GM21390 (cell line): Measurements from ENCODE around the gene MMP7.
"Not testable (repeated sequence)": the region's sequence is repeated elsewhere in the genome, so short reads cannot be mapped to it uniquely, and the experiment has no call there.

Experiments used
- ATAC-seq: cut with Tn5 transposase; IDR thresholded peaks from one replicate; pipeline ENCODE4 v1.9.1; 2021; ENCODE audit not compliant: unreplicated experiment

Gene MMP7

DNA sequence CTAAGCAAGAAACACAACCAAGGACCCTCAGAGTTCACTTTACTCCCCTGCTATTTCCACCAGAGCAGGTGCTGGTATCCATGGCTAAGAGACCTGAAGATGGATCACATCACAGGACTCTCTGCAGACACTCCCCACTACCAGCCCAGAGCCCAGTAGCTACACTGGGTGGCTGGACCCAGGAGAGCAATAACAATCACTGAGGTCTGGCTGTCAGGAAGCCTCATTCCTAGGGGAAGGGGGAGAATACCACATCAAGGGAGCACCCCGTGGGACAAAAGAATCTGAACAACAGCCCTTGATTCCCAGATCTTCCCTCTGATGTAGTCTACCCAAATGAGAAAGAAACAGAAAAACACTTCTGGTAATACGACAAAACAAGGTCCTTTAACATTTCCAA, 9.0 kb upstream of the MMP7 start:
- ATAC-seq, result no peak

DNA sequence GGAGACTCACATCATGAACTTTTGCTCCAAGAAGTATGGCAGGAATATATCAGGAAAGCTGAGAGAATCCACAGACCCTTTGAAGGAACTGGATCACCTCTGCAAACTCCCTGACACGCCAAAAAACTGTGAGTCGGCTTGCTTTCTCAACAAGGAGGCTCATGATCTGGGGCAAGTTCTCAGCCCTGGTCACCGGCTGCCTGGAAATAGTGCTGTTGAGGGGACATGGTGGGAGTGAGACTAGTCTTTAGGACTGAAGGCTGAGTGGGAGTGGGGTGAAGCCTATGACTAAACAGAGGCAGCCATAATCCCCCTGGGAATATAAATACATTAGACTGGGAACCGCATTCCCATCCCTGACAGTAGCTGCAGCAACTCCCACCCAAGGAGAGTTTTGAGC, 8.4 kb upstream of the MMP7 start:
- no peak for ATAC-seq

DNA sequence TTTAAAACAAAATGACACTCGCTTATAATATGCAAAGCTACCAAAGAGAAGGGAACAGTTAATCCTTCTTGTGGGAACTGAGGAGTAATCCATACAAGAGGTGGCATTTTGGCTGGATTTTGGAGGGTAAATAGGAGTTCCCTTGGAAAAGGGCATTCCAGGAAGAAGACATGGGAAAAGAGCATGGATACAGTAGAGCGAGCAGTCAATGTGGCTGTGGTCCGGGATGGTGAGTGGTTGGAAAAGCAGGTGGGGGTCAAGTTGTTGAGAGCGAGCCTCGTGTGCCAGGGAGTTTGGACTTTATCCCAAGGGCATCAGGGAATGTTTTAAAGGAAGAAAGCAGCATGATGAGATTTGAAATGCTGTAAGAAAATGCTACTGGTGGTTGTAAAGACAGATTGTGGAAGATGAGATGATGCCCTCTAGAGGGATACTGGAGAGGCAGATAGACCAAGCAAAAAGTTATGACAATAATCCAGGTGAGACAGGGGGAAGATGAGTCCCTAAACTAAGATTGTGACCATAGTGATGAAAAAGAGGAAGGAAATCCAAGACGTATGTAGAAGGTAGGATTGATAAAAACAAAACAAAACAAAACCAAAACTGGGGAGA, 3.8 kb upstream of the MMP7 start:
- ATAC-seq, result no peak

DNA sequence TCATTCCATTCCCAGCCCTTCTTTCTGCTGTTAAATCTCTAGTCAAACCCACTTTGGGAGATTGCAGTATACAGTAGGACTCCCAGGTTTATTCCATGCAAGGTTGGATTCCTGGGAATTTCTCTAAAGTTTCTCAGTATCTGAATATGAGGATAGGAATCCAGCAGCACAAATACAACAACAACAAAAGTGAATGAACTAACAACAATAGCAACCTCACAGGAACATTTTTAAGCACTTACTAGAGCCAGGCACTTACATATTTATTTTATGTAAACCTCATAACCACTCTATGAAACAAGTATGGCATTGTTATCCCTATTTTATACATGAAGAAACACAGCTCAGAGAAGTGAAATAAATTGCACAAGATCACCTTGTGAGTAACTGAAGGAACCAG, 1.9 kb downstream of the MMP7 start:
- no peak for ATAC-seq

DNA sequence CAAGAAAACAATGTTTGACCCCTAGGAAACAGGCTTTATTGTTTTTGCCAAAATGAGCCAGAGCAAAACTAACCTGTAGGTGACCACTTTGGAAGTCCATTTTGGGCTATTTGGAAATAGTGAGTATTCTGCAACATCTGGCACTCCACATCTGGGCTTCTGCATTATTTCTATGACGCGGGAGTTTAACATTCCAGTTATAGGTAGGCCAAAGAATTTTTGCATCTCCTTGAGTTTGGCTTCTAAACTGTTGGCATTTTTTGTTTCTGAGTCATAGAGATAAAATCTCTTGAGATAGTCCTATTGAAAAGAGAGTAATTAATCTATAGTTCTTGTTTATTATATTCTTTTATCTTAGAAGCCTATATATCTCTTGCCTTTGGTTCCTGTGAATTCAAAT, 2.9 kb downstream of the MMP7 start:
- ATAC-seq, result no peak

DNA sequence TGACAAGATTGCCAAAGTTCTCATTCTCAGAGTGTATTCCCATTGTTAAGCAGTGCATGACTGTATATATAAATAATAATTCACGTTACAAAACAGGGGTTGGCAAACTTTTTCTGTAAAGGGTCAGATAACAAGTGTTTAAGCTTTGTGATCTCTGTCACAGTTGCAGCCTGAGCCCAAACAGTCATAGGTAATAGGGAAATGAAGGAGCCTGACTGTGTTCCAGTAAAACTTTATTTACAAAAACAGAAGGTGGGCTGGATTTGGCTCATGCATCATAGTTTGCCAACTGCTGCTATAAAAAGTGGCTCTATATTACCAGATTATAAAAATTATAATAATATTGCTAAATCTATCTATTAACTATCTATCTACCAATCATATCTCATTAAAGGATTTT, 3.5 kb downstream of the MMP7 start:
- no peak for ATAC-seq

DNA sequence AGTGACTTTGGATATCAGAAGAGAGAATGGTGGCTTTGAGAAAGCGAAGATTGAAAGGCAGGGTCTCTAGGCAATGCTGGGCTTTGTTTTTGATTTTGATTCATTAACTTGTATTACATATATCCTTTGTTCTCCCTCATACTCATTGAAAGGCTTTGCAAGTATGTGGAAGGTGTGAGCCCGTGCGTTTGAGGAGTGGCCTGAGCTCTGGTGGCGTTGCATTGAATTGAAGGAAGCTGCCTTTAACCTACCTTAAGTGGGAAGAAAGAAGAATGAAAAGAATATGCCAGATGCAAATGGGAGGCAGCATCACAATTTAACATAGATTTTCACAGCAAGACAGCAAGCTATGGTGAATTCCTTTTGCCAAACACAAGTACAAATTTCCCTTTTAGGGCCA, 6.7 kb downstream of the MMP7 start:
- no peak for ATAC-seq

DNA sequence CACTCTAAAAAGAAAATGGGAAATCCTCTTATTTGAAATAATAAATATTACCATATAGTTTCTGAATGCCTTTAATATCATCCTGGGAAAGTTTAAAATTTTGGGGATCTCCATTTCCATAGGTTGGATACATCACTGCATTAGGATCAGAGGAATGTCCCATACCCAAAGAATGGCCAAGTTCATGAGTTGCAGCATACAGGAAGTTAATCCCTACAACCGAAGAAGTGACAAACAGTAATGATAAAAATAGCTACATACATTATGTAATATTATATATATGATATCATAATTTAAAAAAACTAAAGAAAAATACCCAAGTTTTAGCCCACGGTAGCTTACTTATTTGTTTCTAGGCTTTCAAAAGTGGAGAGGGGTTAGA, 7.4 kb downstream of the MMP7 start:
- no peak for ATAC-seq

DNA sequence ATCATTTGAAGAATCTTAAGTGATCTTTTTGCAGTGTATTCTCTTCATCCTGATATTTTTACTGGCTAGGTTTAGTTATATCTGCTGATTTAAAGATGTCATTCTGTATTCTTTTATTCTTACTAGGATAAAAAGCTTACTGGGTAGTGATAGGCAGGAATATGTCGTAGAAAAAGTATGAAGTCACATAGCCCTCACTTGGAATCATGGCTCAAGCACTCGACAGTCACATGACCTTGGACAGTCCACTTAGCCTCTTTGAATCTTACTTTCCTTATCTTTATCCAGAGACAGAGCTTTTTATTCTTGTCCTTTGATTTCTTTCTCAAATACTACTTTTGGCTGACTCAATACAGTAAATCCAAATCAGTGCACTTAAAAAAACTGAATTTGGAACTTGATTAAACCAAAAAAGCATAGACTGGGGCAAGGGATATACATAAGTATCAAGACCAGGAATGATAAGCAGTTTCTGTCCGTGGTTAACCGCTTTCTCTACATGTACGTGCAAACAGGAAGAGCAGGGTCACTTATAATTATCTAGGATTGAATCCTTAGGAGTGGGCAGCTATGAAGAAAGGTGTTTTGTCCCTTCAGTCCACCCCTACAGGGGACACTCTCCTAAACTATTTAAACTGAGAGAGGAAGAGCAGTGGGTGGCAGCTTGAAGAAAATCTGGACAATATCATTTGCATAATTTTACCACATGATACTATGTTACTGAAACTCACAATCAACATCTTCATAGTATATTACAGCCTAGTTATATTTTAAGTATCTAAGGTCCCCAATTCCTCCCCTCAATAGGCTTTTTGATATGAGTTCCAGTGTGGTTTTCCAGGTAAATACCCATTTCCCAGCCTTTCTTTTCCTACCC, 8.0 kb downstream of the MMP7 start:
- ATAC-seq, result peak; percentile 73

DNA sequence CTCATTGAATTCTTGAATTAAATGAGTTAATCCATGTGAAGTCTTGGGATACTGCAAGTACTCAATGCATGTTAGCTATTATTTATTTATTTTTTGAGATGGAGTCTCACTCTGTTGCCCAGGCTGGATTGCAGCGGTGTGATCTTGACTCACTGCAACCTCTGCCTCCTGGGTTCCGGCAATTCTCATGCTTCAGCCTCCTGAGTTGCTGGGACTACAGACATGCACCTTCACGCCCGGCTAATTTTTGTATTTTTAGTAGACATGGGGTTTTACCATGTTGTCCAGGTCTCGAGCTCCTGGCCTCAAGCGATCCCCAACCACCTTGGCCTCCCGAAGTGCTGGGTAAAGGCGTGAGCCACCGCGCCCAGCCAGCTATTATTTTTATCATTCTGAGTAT, 9.4 kb downstream of the MMP7 start:
- no peak for ATAC-seq

DNA sequence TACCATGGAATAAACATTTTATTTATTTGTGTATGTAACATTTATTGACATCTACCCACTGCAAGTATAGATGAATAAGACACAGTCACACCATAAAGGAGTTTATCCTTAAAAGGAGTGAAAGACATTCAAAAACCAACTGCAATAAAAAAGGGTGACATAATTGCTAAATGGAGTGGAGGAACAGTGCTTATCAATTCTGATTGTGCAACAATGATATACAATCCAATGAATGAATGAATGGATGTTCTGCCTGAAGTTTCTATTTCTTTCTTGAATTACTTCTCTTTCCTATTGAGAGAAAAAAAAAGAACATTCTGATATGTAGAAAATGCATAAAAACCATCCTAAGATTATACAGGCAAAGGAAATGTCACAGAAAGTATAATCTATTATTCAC, 10.0 kb downstream of the MMP7 start:
- ATAC-seq, result no peak

DNA sequence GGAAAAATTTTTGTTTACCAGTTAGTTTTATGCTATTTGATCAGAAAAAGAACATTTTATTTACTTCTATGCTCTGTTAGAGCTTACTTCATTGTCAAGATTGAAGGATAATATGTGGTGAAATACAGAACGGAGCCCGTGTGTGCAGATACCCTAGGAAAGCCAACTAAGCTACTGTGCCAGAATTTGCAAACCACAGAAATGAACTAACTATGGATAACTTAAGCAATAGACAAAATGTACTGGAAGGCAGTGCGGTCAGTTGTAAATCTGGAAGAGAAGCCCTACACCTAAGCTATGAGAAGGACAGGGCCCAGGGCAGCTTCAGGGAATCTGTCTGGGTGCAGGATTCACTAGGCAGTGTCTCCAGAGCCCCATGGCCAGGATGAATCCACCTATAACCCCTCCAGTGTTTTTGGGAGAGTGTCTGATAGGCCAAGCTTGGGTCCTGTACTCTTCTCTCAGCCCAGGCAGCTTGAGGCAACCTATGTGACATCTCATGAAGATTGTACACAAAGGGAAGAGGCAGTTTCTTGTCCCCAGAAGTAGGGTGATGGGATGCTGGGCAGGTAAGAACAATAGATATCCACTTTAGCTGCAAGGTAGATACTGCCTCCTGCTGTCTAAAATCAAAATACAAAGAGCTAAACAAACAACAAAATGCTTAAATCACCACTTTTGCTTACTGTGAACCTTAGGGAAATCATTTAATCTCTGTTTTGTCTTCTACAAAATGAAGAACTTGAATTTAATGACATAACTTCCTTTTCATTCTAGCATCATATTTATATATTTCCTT, 12.1 kb downstream of the MMP7 start:
- no peak for ATAC-seq

DNA sequence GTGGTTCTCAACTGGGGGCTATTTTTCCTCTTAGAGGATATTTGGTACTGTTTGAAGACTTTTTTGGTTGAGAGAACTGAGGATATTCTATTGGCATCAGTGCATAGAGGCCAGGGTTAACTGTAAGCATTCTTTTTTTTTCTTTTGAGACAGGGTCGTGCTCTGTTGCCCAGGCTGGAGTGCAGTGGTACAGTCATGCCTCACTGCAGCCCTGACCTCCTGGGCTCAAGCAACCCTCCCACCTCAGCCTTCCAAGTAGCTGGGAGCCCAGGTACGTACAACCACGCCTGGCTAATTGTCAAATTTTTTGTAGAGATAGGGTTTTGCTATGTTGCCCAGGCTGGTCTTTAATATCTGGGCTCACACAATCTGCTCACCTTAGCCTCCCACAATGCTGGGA, 12.9 kb downstream of the MMP7 start:
- no peak for ATAC-seq

DNA sequence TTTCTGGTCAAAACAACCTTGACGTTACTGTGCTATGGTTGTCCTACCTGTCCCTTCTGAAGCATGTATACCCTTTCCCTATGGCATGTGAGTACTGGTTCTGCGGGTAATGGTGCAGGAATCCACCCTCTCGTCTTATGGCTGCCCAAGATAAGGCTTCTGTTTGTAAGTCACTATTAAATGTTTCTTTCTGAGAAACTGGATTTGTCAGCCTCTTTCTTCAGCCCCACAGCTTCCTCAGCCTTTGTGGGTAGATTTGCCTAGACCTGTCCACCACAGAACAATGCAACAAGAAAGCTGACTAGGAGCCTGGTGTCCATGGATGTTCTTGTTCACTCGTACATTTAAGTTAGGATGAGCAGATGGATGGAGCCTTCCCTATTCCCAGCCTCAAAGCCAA, 14.4 kb downstream of the MMP7 start:
- no peak for ATAC-seq

DNA sequence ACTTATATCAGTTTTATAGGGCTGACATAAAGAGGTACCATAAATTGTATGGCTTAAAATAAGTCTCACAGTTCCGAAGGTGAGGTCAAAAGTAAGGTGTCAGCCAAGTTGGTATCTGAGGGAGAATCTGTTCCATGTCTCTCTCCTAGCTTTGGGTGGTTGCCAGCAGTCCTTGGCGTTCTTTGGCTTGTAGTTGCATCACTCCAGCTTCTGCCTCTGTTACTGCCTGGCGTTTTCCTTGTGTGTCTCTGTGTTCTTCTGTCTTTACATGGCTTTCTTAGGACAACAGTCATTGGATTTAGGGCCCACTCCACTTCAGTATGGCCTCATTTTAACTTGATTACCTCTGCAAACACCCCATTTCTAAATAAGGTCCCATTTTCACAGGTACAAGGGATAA, 16.7 kb downstream of the MMP7 start:
- no peak for ATAC-seq

DNA sequence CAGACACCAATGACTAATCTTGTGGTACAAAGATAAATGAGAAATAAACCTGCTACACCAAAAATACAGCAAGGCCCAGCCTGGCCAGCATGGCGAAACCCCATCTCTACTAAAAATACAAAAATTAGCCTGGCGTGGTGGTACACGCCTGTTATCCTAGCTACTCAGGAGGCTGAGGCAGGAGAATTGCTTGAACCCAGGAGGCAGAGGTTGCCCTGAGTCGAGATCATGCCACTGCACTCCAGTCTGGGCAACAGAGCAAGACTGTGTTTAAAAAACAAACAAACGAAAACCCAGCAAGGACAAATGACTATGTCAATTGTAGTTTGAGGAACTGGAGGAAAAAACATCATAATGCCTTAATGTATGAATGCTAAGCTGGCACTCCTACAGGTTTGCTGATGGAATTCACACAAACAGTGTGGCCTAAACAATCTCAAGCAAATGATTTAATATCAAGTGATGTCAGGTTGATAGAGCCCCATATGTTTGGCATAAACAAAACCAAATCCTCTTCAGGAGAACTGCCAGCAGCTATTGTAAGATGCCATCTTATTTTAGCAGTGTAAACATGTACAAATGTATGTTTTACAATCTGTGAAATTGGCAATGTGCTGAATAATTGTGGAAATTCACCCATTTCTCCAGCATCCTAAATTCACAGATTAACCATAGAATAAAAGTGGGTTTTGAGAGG, 20.0 kb downstream of the MMP7 start:
- no peak for ATAC-seq

DNA sequence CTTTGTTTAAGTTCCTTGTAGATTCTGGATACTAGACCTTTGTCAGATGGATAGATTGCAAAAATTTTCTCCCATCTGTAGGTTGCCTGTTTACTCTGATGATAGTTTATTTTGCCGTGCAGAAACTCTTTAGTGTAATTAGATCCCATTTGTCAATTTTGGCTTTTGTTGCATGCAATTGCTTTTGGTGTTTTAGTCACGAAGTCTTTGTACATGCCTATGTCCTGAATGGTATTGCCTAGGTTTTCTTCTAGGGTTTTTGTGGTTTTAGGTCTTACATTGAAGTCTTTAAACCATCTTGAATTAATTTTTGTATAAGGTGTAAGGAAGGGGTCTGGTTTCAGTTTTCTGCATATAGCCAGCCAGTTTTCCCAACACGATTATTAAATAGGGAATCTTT, 27.7 kb downstream of the MMP7 start:
- ATAC-seq, result not testable (repeated sequence)

DNA sequence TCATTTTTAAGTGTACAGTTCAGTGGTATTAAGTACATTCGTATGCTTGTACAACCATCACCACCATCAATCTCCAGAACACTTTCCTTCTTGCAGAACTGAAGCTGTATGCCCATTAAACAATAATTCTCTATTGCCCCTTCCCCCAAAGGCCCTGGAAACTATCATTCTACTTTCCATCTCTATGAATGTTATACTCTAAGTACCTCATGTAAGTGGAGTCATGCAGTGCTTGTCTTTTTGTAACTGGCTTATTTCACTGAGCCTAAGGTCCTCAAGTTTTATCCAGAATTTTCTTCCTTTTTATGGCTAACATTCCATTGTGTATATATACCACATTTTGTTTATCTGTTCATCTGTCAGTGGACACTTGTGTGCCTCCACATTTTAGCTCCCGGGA, 29.7 kb downstream of the MMP7 start:
- no peak for ATAC-seq

DNA sequence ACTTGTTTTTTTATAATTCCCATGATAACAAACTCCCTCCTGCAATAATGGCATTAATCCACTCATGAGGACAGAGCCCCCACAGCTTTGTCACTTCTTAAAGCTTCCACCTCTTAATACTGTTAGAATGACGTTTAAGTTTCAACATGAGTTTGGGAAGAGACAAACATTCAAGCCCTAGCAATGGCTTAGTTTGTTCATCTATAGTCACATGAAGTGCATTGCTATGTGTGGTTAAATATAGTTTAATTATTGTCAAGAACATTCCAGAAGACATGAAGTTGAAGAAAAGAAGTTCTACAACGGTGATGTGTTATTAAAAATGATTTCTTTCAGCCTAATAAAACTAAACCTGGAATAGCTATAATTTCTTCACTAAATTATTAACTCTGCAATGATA, 30.6 kb downstream of the MMP7 start:
- no peak for ATAC-seq

DNA sequence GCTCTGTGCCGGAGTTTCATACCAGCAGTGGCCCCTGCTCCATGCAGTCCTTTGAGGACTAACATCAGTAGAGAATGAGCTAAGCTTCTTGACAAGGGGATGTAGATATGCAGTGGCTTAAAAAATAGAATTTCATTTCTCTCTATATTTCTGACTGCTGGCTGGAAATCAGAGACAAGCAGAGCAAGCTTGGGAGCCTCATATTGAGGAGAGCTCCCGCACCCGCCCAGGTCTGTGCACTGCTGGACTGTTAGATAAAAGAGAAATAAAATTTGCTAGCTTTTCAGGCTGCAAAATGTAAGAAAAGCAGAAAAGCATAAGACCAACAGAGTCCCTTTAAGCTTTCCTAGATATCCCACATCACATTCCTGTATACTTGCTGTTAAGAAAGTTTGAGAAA, 31.4 kb downstream of the MMP7 start:
- no peak for ATAC-seq

DNA sequence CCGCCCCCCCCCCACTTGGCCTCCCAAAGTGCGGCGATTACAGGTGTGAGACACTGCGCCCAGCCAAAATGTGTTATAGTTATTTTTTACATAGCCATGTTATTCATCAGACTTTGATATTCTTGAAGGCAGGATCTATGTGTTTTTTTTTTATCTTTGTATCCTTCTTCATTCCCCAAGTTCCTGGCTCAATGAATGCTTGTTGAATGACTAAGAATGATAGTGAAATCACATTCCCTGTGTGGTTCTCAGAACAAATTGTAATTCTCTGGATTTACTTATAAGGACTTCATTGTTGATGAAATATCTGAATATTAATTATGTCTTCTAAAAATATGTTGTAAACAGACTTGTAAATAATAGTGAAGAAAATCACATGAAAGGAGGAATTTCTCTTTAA, 33.5 kb downstream of the MMP7 start:
- no peak for ATAC-seq
